ENCODE data around the gene CMTM8.

The CMTM8 gene

GRCh38 chr3:32340039-32340438 lies 101.6 kb downstream of the CMTM8 start:
- TF ChIP-seq GATA3 (IDR thresholded peaks at IDR 0.05; ENCODE audit: low read depth, low read length) (no peak), GATA2 (IDR thresholded peaks at IDR 0.05; ENCODE audit: low read depth, low read length) (no peak)

- TF ChIP-seq GATA2 (IDR thresholded peaks at IDR 0.05; ENCODE audit: low read depth, low read length) (no peak), GATA3 (IDR thresholded peaks at IDR 0.05; ENCODE audit: low read depth, low read length) (no peak)
Observed at GRCh38 chr3:32340611-32341365, 102.3 kb downstream of the CMTM8 start.

GRCh38 chr3:32347343-32348125 lies 109.1 kb downstream of the CMTM8 start:
- no peak for TF ChIP-seq GATA2 (IDR thresholded peaks at IDR 0.05; ENCODE audit: low read depth, low read length)
- TF ChIP-seq GATA3 (IDR thresholded peaks at IDR 0.05; ENCODE audit: low read depth, low read length), result no peak

- TF ChIP-seq GATA2 (IDR thresholded peaks at IDR 0.05; ENCODE audit: low read depth, low read length) (no peak), GATA3 (IDR thresholded peaks at IDR 0.05; ENCODE audit: low read depth, low read length) (no peak)
Observed at GRCh38 chr3:32349184-32349583, 110.7 kb downstream of the CMTM8 start.

- no peak for TF ChIP-seq GATA2 (IDR thresholded peaks at IDR 0.05; ENCODE audit: low read depth, low read length)
- TF ChIP-seq GATA3 (IDR thresholded peaks at IDR 0.05; ENCODE audit: low read depth, low read length), result no peak
Observed at GRCh38 chr3:32352563-32352962, 114.1 kb downstream of the CMTM8 start.

- TF ChIP-seq GATA2 (IDR thresholded peaks at IDR 0.05; ENCODE audit: low read depth, low read length), result no peak
- no peak for TF ChIP-seq GATA3 (IDR thresholded peaks at IDR 0.05; ENCODE audit: low read depth, low read length)
Observed at GRCh38 chr3:32353351-32353750, 114.9 kb downstream of the CMTM8 start.

DNA sequence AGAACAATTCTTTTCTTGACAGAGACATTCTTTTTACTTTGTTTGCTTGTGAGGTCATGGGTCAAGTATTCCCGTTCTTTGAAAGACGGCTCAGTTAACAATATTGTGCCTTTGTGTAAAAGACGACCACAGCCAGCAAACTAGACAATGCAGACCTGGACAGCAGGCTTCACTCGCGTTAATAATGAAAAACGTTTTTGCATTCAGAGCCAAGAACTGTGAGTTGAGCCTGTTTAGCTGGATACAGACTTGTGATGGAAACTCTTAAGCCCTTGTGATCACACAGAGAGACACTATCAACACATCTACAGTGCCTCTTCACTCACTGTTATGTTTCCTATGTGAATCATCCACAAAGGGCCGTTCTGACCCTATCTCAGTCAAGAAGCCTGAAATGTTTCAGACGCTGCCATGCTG lies 115.9 kb downstream of the CMTM8 start:
- TF ChIP-seq GATA3 (IDR thresholded peaks at IDR 0.05; ENCODE audit: low read depth, low read length) (no peak), GATA2 (IDR thresholded peaks at IDR 0.05; ENCODE audit: low read depth, low read length) (peak; percentile 21; the same call in 1 of the 2 replicates)

DNA sequence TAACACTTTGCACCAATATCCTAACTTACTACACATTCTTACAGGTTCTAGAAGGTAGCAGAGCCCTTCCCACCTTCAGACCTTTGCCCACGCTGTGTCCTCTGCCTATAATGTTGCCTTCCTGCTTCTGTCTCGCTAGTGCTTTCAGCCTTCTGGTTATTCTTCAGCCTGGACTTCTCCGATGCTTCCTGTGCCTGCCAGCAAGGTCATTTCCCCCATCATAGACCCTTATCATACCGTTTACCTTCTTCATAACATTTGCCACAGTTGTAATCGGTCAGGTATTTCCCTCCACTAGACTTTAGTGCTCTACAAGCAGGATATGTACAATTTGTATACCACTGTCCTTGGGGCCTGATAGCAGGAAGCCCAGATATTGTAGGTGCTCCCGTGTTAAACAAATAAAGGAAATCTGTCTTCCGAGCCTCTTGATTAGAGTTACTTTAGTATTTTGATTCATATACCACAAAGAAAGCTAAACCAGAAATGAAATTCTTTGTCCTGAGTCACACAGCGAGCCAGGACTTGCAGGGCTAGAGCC lies 117.3 kb downstream of the CMTM8 start:
- TF ChIP-seq GATA3 (IDR thresholded peaks at IDR 0.05; ENCODE audit: low read depth, low read length) (no peak), GATA2 (IDR thresholded peaks at IDR 0.05; ENCODE audit: low read depth, low read length) (no peak)

- TF ChIP-seq GATA2 (IDR thresholded peaks at IDR 0.05; ENCODE audit: low read depth, low read length) (no peak), GATA3 (IDR thresholded peaks at IDR 0.05; ENCODE audit: low read depth, low read length) (no peak)
Observed at GRCh38 chr3:32359766-32360492, 121.4 kb downstream of the CMTM8 start.

GRCh38 chr3:32360493-32360827 lies 122.0 kb downstream of the CMTM8 start:
- no peak for TF ChIP-seq GATA2 (IDR thresholded peaks at IDR 0.05; ENCODE audit: low read depth, low read length)
- TF ChIP-seq GATA3 (IDR thresholded peaks at IDR 0.05; ENCODE audit: low read depth, low read length), result no peak

- TF ChIP-seq GATA3 (IDR thresholded peaks at IDR 0.05; ENCODE audit: low read depth, low read length) (no peak), GATA2 (IDR thresholded peaks at IDR 0.05; ENCODE audit: low read depth, low read length) (no peak)
Observed at GRCh38 chr3:32366638-32367397, 128.3 kb downstream of the CMTM8 start.

- no peak for TF ChIP-seq GATA2 (IDR thresholded peaks at IDR 0.05; ENCODE audit: low read depth, low read length)
- no peak for TF ChIP-seq GATA3 (IDR thresholded peaks at IDR 0.05; ENCODE audit: low read depth, low read length)
Observed at GRCh38 chr3:32367442-32367841, 129.0 kb downstream of the CMTM8 start.

DNA sequence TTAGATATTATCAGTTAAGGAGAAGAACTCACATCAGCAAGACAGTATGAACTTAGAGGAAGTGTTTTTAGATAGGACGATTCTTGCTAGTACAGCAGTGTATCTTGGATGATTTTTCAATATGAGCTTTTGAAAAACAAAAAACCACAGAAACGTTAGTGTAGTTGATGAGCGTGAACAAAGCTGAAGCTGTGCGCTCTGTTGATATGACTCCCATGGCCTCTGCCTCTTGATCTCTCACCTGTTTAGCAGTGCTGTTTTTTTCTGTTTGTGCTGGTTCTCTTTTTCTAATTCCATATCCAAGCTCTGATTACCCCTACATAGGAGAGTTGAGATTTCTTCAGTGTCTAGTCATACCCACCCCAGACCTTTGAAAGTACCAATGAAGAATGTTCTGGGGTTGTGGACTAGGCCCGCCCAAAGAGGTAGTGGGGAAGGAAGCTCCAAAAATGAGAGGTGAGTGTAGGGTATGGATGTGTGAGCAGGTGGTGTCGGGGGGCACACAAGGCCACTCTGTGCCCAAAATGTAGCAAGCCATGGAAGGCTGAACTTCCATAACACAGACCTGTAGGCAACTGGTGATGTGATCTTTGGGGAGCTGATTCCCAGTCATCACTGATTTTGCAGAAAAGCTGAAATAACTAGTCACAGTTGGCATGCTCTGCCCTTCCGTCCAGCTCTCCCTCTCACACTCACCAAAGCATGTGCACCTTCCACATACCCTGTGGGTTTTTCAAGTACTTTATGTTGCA lies 133.2 kb downstream of the CMTM8 start:
- no peak for TF ChIP-seq GATA3 (IDR thresholded peaks at IDR 0.05; ENCODE audit: low read depth, low read length)
- no peak for TF ChIP-seq GATA2 (IDR thresholded peaks at IDR 0.05; ENCODE audit: low read depth, low read length)
